H1 (cell line): ENCODE results near the gene CLPX. TPM values are rescaled to one million over a fixed set of nuclear protein-coding genes. Genes with fewer than 3 reads are reported as not detected.

ENCODE experiments used
- CTCF ChIA-PET: fragments of 300-600 bp; sonication (Branson Sonifier 250); formaldehyde crosslinking; loops from one replicate; lab custom pipeline; 2021; ENCODE audit not compliant: partially characterized antibody; lab: Charles Lee
- POLR2A ChIA-PET: fragments of 300-600 bp; sonication (Branson Sonifier 250); formaldehyde crosslinking; loops from one replicate; lab custom pipeline; 2021; ENCODE audit warnings: inconsistent platforms; ENCODE audit not compliant: partially characterized antibody; lab: Charles Lee
- DNase-seq, 2 experiments: peaks; one replicate each; pipeline versions ENCODE4 v3.0.0 to v3.0.0-alpha.2; 2010 to 2022; ENCODE audit warnings: low spot score in 2 of 2, low read depth in 1 of 2, mixed read lengths in 1 of 2
- FAIRE-seq: peaks from 2 replicates; lab custom pipeline; 2011; peaks lifted over from hg19 to GRCh38; lab: Jason Lieb, UNC
- H2AFZ ChIP-seq: 2 replicates; pipeline ENCODE4 v1.8.1; 2012; ENCODE audit warnings: low read length, inconsistent platforms
- H2AK5ac ChIP-seq: 2 replicates; pipeline ENCODE4 v1.6.1; 2013; ENCODE audit warnings: low read depth, low read length
- H2BK120ac ChIP-seq: replicated peaks from 2 replicates; pipeline ENCODE3; 2013; ENCODE audit warnings: low read depth, low read length, inconsistent platforms
- H2BK12ac ChIP-seq: 2 replicates; pipeline ENCODE4 v1.6.1; 2013; ENCODE audit warnings: low read depth, low read length
- H2BK15ac ChIP-seq: 2 replicates; pipeline ENCODE4 v1.6.1; 2013; ENCODE audit warnings: low read length
- H2BK20ac ChIP-seq: 2 replicates; pipeline ENCODE4 v1.6.1; 2013; ENCODE audit warnings: low read length
- H2BK5ac ChIP-seq: 2 replicates; pipeline ENCODE4 v1.6.1; 2013; ENCODE audit warnings: low read depth, low read length
- H3K14ac ChIP-seq: 2 replicates; pipeline ENCODE4 v1.6.1; 2013; ENCODE audit warnings: inconsistent platforms; ENCODE audit not compliant: insufficient read length
- H3K18ac ChIP-seq: 2 replicates; pipeline ENCODE4 v1.6.1; 2013; ENCODE audit warnings: low read length; ENCODE audit errors: extremely low read depth
- H3K23ac ChIP-seq: 2 replicates; pipeline ENCODE4 v1.6.1; 2013; ENCODE audit warnings: inconsistent platforms; ENCODE audit not compliant: insufficient read length
- H3K23me2 ChIP-seq: 2 replicates; pipeline ENCODE4 v1.6.1; 2013; ENCODE audit warnings: low read depth, low read length
- H3K27ac ChIP-seq: 2 replicates; pipeline ENCODE4 v1.6.1; 2011; ENCODE audit warnings: low read depth, low read length, inconsistent platforms
- H3K27me3 ChIP-seq, 4 experiments: replicated peaks in 1 of 4; 1 replicate in 1 of 4; 2 replicates in 3 of 4; pipeline versions ENCODE4 v1.6.1 to v1.8.1; 2011 to 2013; ENCODE audit warnings: low read length in 3 of 4, mild to moderate bottlenecking in 3 of 4, inconsistent platforms in 2 of 4, mixed read lengths in 2 of 4, moderate library complexity in 1 of 4; ENCODE audit not compliant: control insufficient read depth in 3 of 4, insufficient read depth in 3 of 4; ENCODE audit errors: extremely low read depth in 1 of 4
- H3K36me3 ChIP-seq, 4 experiments: 2 replicates each; pipeline versions ENCODE4 v1.6.1 to v1.8.1; 2011 to 2013; ENCODE audit warnings: mild to moderate bottlenecking in 4 of 4, low read length in 3 of 4, moderate library complexity in 2 of 4, control low read depth in 1 of 4, inconsistent platforms in 1 of 4; ENCODE audit not compliant: insufficient read depth in 4 of 4, control insufficient read depth in 2 of 4
- H3K4ac ChIP-seq: replicated peaks from 2 replicates; pipeline ENCODE3; 2013; ENCODE audit warnings: low read length, low read depth, mixed read lengths, inconsistent platforms; ENCODE audit not compliant: insufficient read length
- H3K4me1 ChIP-seq, 4 experiments: replicated peaks in 1 of 4; 1 replicate in 1 of 4; 2 replicates in 3 of 4; pipeline versions ENCODE4 v1.6.1 to v1.8.1; 2011 to 2013; ENCODE audit warnings: low read length in 3 of 4, inconsistent platforms in 2 of 4, mixed read lengths in 1 of 4; ENCODE audit not compliant: insufficient read depth in 4 of 4, control insufficient read depth in 3 of 4
- H3K4me2 ChIP-seq, 2 experiments: 2 replicates each; pipeline versions ENCODE4 v1.6.1 to v1.8.1; 2011 to 2013; ENCODE audit warnings: low read depth in 2 of 2, low read length in 2 of 2, control low read depth in 1 of 2, inconsistent platforms in 1 of 2, mild to moderate bottlenecking in 1 of 2; ENCODE audit not compliant: insufficient read depth in 1 of 2
- H3K4me3 ChIP-seq, 4 experiments: fragments of 200-600, 300-600 bp in 1 of 4; sonication (generic), shearing (Covaris generic), sonication (Bioruptor Twin) in 1 of 4; 2 replicates each; pipeline versions ENCODE4 v1.5.1 to v1.8.1; 2011 to 2016; ENCODE audit warnings: low read length in 4 of 4, low read depth in 3 of 4, control low read depth in 2 of 4, inconsistent platforms in 2 of 4, mild to moderate bottlenecking in 2 of 4, mixed read lengths in 1 of 4, moderate library complexity in 1 of 4; ENCODE audit not compliant: insufficient read depth in 2 of 4; ENCODE audit errors: extremely low read depth in 1 of 4
- H3K56ac ChIP-seq: replicated peaks from 2 replicates; pipeline ENCODE3; 2013; ENCODE audit warnings: low read depth, mild to moderate bottlenecking, mixed read lengths, low read length, inconsistent platforms; ENCODE audit not compliant: insufficient read length
- H3K79me1 ChIP-seq: 2 replicates; pipeline ENCODE4 v1.6.1; 2013; ENCODE audit warnings: low read depth, low read length, control low read depth
- H3K79me2 ChIP-seq, 2 experiments: 2 replicates each; pipeline versions ENCODE4 v1.6.1 to v1.8.1; 2012 to 2013; ENCODE audit warnings: low read length in 2 of 2, mild to moderate bottlenecking in 2 of 2, inconsistent platforms in 1 of 2; ENCODE audit not compliant: insufficient read depth in 2 of 2, control insufficient read depth in 1 of 2
- H3K9ac ChIP-seq, 4 experiments: replicated peaks in 1 of 4; 1 replicate in 1 of 4; 2 replicates in 3 of 4; pipeline versions ENCODE4 v1.6.1 to v1.8.1; 2011 to 2013; ENCODE audit warnings: low read depth in 3 of 4, low read length in 3 of 4, control low read depth in 2 of 4, mild to moderate bottlenecking in 2 of 4, moderate library complexity in 2 of 4, inconsistent platforms in 1 of 4; ENCODE audit errors: extremely low read depth in 1 of 4
- H3K9me3 ChIP-seq, 2 experiments: 2 replicates each; pipeline versions ENCODE4 v1.6.1 to v1.8.1; 2012 to 2013; ENCODE audit warnings: mild to moderate bottlenecking in 2 of 2, moderate library complexity in 2 of 2, control low read depth in 1 of 2, inconsistent platforms in 1 of 2, low read depth in 1 of 2, low read length in 1 of 2, mixed read lengths in 1 of 2; ENCODE audit not compliant: insufficient read depth in 2 of 2
- H4K20me1 ChIP-seq, 2 experiments: replicated peaks in 1 of 2; 2 replicates each; pipeline versions ENCODE3 to v1.8.1; 2011 to 2013; ENCODE audit warnings: inconsistent platforms in 2 of 2, low read length in 2 of 2, mild to moderate bottlenecking in 1 of 2; ENCODE audit not compliant: insufficient read depth in 2 of 2, control insufficient read depth in 1 of 2
- H4K5ac ChIP-seq: 2 replicates; pipeline ENCODE4 v1.6.1; 2013; ENCODE audit warnings: low read length, low read depth, mixed read lengths, inconsistent platforms; ENCODE audit not compliant: insufficient read length
- H4K8ac ChIP-seq: 2 replicates; pipeline ENCODE4 v1.8.0; 2013; ENCODE audit warnings: mild to moderate bottlenecking, moderate library complexity, low read length, inconsistent platforms; ENCODE audit not compliant: insufficient read depth; ENCODE audit errors: extremely low read depth
- H4K91ac ChIP-seq: replicated peaks from 2 replicates; pipeline ENCODE3; 2013; ENCODE audit warnings: low read length, mixed read lengths, inconsistent platforms; ENCODE audit not compliant: insufficient read length
- BACH1 ChIP-seq: IDR thresholded peaks from 2 replicates; pipeline ENCODE4 v1.6.1; 2012; ENCODE audit warnings: low read length, improper control_type of control experiment
- BCL11A ChIP-seq, 2 experiments: IDR thresholded peaks; one replicate each; pipeline ENCODE4 v1.6.1; 2011; ENCODE audit warnings: low read depth in 2 of 2, low read length in 2 of 2, mild to moderate bottlenecking in 2 of 2
- CBX5 ChIP-seq: fragments of 300-800, 300-1000 bp; sonication (generic); IDR thresholded peaks from 2 replicates; pipeline ENCODE4 v1.7.1; 2016; ENCODE audit warnings: antibody characterized with exemption, low read length, low read depth
- CTBP2 ChIP-seq: IDR thresholded peaks from 2 replicates; pipeline ENCODE4 v1.7.0; 2011; ENCODE audit warnings: borderline replicate concordance, mild to moderate bottlenecking, moderate library complexity, mixed read lengths, low read length; ENCODE audit not compliant: insufficient read depth, insufficient read length
- GABPA ChIP-seq: IDR thresholded peaks from 2 replicates; pipeline ENCODE4 v1.6.1; 2011; ENCODE audit warnings: mild to moderate bottlenecking, low read length, moderate library complexity, borderline replicate concordance; ENCODE audit not compliant: insufficient read depth
- HDAC6 ChIP-seq: IDR thresholded peaks from one replicate; pipeline ENCODE4 v1.7.1; 2012; ENCODE audit warnings: low read depth, mild to moderate bottlenecking, inconsistent platforms, low read length, moderate library complexity
- JUND ChIP-seq: IDR thresholded peaks from 2 replicates; pipeline ENCODE4 v1.6.1; 2011; ENCODE audit warnings: mild to moderate bottlenecking, improper control_type of control experiment, low read length
- POLR2AphosphoS5 ChIP-seq: IDR thresholded peaks from 2 replicates; pipeline ENCODE4 v1.6.1; 2011; ENCODE audit warnings: low read depth, low read length
- RFX5 ChIP-seq: IDR thresholded peaks from 2 replicates; pipeline ENCODE4 v1.6.1; 2011; ENCODE audit warnings: low read depth, low read length, improper control_type of control experiment, borderline replicate concordance
- RXRA ChIP-seq: IDR thresholded peaks from 2 replicates; pipeline ENCODE4 v1.6.1; 2011; ENCODE audit warnings: low read depth, mild to moderate bottlenecking, low read length, moderate library complexity; ENCODE audit not compliant: insufficient read depth
- SIX5 ChIP-seq: IDR thresholded peaks from 2 replicates; pipeline ENCODE4 v1.6.1; 2011; ENCODE audit warnings: mild to moderate bottlenecking, low read depth, low read length
- SP1 ChIP-seq: IDR thresholded peaks from 2 replicates; pipeline ENCODE4 v1.6.1; 2011; ENCODE audit warnings: low read depth, low read length
- SUZ12 ChIP-seq: fragments of 200-600 bp; sonication (generic); IDR thresholded peaks from 2 replicates; pipeline ENCODE4 v1.6.1; 2012; ENCODE audit warnings: mild to moderate bottlenecking, inconsistent platforms, low read length, moderate library complexity, mixed read lengths
- WGBS, 2 experiments: shearing (Covaris generic) in 1 of 2; methylation state at CpG; one replicate each; pipeline versions ENCODE4 v1.1.6 to v1.1.7; 2013 to 2015; ENCODE audit warnings: low lambda C conversion rate in 2 of 2, mixed read lengths in 2 of 2, inconsistent platforms in 1 of 2, low coverage in 1 of 2, missing lambda C conversion rate in 1 of 2; ENCODE audit not compliant: insufficient replicate concordance in 2 of 2, insufficient coverage in 1 of 2, insufficient read length in 1 of 2; ENCODE audit errors: extremely low coverage in 1 of 2, missing lambda C conversion rate in 1 of 2; 5-methylcytosine and 5-hydroxymethylcytosine counted together
- polyA plus RNA-seq, 7 experiments: library from polyadenylated mRNA; depleted of rRNA in 3 of 7; stranded (reverse) in 5 of 7; unstranded in 2 of 7; fragments of >200 nt in 5 of 7; fragments of 200-250 nt in 2 of 7; gene quantifications; 1 replicate in 5 of 7; 2 replicates in 1 of 7; 4 replicates in 1 of 7; pipeline versions ENCODE4 v1.2.1 to v1.2.3, GENCODE V29; 2011 to 2013; ENCODE audit warnings: missing spikeins in 2 of 7, mixed read lengths in 2 of 7
- total RNA-seq: library from RNA; stranded (reverse); fragmentation: NEBNext Ultra II Directional; extraction: Animal tissue kit (Norgen Biotek cat#: 25700); gene quantifications from 2 replicates; pipeline ENCODE4 v1.2.1, GENCODE V29; 2021
- TF ChIP-seq, protein P1 (sequence below): IDR thresholded peaks from 2 replicates; pipeline ENCODE4 v1.6.1; 2012; ENCODE audit warnings: inconsistent platforms

CLPX gene
- total and polyA plus RNA-seq, 2 of the 8 experiments (the other 6 are each of a cell fraction or from before 2014, with no cell fraction given): 10.5 to 53.6 TPM

DNA sequence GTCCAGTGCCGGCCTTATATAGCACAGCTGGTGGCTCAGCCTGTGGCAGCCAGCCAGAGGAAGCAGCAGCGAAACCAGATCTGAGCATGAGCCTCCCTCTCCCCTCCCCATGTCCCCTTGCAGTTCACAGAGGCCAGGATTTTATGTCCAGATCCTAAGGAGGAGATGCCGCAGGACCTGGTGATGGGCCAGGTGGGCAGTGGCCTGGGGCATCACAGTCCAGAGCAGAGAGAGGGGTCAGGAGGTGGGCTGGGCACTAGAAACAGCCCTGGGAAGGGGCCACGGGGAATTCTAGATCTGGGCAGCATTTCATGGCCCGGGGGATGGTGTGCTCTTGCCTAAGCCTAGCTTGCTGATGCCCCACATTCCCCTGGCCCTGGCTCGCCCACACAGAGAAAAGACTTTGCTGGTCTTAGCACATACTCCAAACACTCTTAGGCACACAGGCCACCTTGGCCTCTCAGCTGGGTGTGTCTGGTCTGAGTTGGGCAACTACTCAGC, 26.4 kb upstream of the CLPX start:
- H3K36me3 ChIP-seq: no peaks in the 10 kb centered on the region
- no peak overlapping the region for H3K14ac ChIP-seq
- no peak overlapping the region for H2BK5ac ChIP-seq
- H4K8ac ChIP-seq: no peak overlapping the region
- no peak overlapping the region for H3K9ac ChIP-seq
- no peak overlapping the region for H4K91ac ChIP-seq
- DNase-seq (no peak), FAIRE-seq (no peak)
- no peak overlapping the region for H3K56ac ChIP-seq
- H2BK12ac ChIP-seq: no peak overlapping the region
- CTCF ChIA-PET: interaction anchor here (0.8 to 7.0 kb wide), 27 partner anchors 9 to 725 kb away, joined by 3 to 87 read pairs (median 5); partner anchors contain the start of gene PARP16
- H3K4me2 ChIP-seq: no peak overlapping the region
- no peak overlapping the region for H2AFZ ChIP-seq
- H3K27me3 ChIP-seq: no peaks in the 10 kb centered on the region; a peak in 1 of 7 replicates
- H2BK120ac ChIP-seq: no peak overlapping the region
- WGBS, 2 experiments: 74% methylated on average over 5 of the region's 6 CpGs; no CpG with 5 or more reads in 1 of the 2 experiments
- no peaks in the 10 kb centered on the region for H3K79me2 ChIP-seq
- no peak overlapping the region for H4K5ac ChIP-seq
- H2BK20ac ChIP-seq: no peak overlapping the region
- no peak overlapping the region for H3K4me3 ChIP-seq
- no peaks in the 10 kb centered on the region for H3K79me1 ChIP-seq
- H3K23me2 ChIP-seq: no peaks in the 10 kb centered on the region
- no peaks in the 10 kb centered on the region for H3K9me3 ChIP-seq
- peaks cover 0 to 2% of the 10 kb centered on the region in 2 experiments for H4K20me1 ChIP-seq
- H3K27ac ChIP-seq: no peak overlapping the region
- H2AK5ac ChIP-seq: no peak overlapping the region
- H3K23ac ChIP-seq: no peak overlapping the region
- POLR2A ChIA-PET: interaction anchor here (0.6 to 1.2 kb wide), 7 partner anchors 11 to 517 kb away, joined by 3 to 5 read pairs (median 3); partner anchors contain the start of genes CLPX and PARP16
- no peak overlapping the region for H3K4ac ChIP-seq
- H3K18ac ChIP-seq: no peak overlapping the region
- H3K4me1 ChIP-seq: peaks cover 0 to 4% (median 0%) of the 10 kb centered on the region in 4 experiments; a peak in 3 of 7 replicates
- peak overlapping the region; percentile 53; the same call in 1 of the 2 replicates for H2BK15ac ChIP-seq
- TF ChIP-seq, protein P1, sequence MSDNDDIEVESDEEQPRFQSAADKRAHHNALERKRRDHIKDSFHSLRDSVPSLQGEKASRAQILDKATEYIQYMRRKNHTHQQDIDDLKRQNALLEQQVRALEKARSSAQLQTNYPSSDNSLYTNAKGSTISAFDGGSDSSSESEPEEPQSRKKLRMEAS: no peak
- TF ChIP-seq SIX5 (no peak), SP1 (no peak), RFX5 (no peak), HDAC6 (no peak), SUZ12 (no peak), POLR2AphosphoS5 (no peak), GABPA (no peak), RXRA (no peak), BCL11A (IDR thresholded peaks at IDR 0.05; ENCODE audit: low read depth in 2 of 2, low read length in 2 of 2) (no peak), CBX5 (no peak), CTBP2 (no peak), BACH1 (no peak), JUND (no peak)
